Memory B cell (primary cell): Measurements from ENCODE around the gene RPA1.
A peak's percentile ranks its signal among the peaks of the same experiment; 100 is the strongest.
"Not testable (repeated sequence)": the region's sequence is repeated elsewhere in the genome, so short reads cannot be mapped to it uniquely, and the experiment has no call there.

ENCODE experiments used
- ATAC-seq: fragments of 150-1000 bp; cut with Tn5 transposase; 2 replicates; pipeline ENCODE4 v1.10.0; 2021; ENCODE audit warnings: low read depth, mild to moderate bottlenecking, moderate library complexity
- DNase-seq, 2 donors: peaks; one replicate each; pipeline ENCODE4 v3.0.0; 2022; ENCODE audit warnings: low spot score in 2 of 2
- H3K27ac Mint-ChIP-seq: one replicate; pipeline ENCODE4 v1.8.0; 2022; ENCODE audit warnings: mild to moderate bottlenecking, moderate library complexity, mixed read lengths
- H3K27me3 Mint-ChIP-seq: one replicate; pipeline ENCODE4 v1.8.0; 2022; ENCODE audit warnings: mixed read lengths
- H3K36me3 Mint-ChIP-seq: one replicate; pipeline ENCODE4 v1.8.0; 2022; ENCODE audit warnings: mild to moderate bottlenecking, mixed read lengths
- H3K4me1 Mint-ChIP-seq: one replicate; pipeline ENCODE4 v1.8.0; 2022; ENCODE audit warnings: mixed read lengths
- H3K4me3 Mint-ChIP-seq: one replicate; pipeline ENCODE4 v1.8.0; 2022; ENCODE audit warnings: mild to moderate bottlenecking, moderate library complexity, mixed read lengths
- H3K9me3 Mint-ChIP-seq: one replicate; pipeline ENCODE4 v1.8.0; 2022; ENCODE audit warnings: mixed read lengths

RPA1 gene

DNA sequence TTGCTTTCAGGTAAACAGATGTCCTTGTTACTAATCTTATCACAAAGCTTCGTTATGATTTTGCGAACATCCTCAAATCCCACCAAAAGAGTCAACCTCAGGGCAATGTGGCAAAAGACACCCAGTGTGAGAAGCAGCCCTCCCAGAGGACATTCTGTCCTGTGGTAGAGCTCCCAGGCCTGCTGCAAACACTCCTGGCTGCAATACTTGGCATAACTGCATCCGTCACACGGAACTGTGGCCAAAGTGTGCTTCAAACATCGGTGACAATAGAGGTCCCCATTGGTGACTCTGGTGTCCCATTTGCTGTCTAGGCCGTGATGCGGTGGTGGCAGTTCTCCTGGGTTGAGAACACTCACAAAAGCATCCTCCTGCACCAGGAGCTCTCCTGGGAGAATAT, 29.6 kb upstream of the RPA1 start:
- no peak overlapping the region for H3K4me3 Mint-ChIP-seq
- H3K4me1 Mint-ChIP-seq = peaks cover 4% of the 10 kb centered on the region
- no peaks in the 10 kb centered on the region for H3K27me3 Mint-ChIP-seq
- ATAC-seq (no peak), DNase-seq (no peak)
- no peaks in the 10 kb centered on the region for H3K9me3 Mint-ChIP-seq
- peaks cover 18% of the 10 kb centered on the region for H3K36me3 Mint-ChIP-seq
- no peak overlapping the region for H3K27ac Mint-ChIP-seq

DNA sequence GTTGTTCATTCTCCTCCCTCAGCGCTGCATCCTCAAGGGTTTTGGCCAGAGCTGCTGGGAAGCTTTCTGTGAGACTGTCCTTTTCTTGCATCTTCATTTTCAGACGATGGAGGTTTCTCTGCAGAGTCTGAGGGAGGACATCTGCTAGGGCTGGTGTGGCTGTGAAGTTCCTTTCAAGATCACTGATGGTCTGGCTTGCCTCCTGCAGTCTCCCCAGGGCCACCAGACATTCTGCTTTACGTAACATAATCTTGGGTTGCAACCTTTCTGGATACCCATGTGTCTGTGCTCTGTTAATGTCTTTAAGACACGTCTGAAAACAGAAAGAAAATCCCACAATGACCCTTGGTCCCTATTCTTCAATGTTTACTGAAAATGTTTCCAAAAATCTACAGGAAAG, 29.1 kb upstream of the RPA1 start:
- no peaks in the 10 kb centered on the region for H3K9me3 Mint-ChIP-seq
- H3K36me3 Mint-ChIP-seq = peaks cover 18% of the 10 kb centered on the region
- H3K4me1 Mint-ChIP-seq = peaks cover 3% of the 10 kb centered on the region
- no peak for DNase-seq
- H3K27ac Mint-ChIP-seq = no peak overlapping the region
- no peaks in the 10 kb centered on the region for H3K27me3 Mint-ChIP-seq
- ATAC-seq = no peak
- H3K4me3 Mint-ChIP-seq = no peak overlapping the region

DNA sequence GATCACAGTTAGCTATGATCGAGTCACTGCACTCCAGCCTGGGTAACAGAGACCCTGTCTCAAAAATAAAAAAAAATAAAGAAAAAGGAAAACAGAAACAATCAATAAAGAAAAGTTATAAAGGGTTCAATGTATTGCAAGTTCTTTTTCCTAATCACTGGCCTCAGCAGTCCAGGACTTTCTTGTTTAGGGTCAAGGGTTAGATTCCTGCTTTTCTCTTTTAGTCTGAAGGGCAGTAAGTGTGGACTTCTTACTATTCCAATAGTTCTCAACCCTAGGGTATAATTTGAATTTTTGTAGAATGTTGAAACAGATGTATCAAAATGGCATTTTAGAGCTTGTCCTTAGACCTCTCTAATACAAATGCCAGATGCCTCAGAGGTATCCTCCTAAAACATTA, 27.4 kb upstream of the RPA1 start:
- Mint-ChIP-seq H3K4me3 (no peak overlapping the region), H3K4me1 (peaks cover 1% of the 10 kb centered on the region), H3K36me3 (peaks cover 11% of the 10 kb centered on the region), H3K9me3 (no peaks in the 10 kb centered on the region), H3K27ac (no peak overlapping the region), H3K27me3 (no peaks in the 10 kb centered on the region)
- DNase-seq (no peak), ATAC-seq (no peak)

DNA sequence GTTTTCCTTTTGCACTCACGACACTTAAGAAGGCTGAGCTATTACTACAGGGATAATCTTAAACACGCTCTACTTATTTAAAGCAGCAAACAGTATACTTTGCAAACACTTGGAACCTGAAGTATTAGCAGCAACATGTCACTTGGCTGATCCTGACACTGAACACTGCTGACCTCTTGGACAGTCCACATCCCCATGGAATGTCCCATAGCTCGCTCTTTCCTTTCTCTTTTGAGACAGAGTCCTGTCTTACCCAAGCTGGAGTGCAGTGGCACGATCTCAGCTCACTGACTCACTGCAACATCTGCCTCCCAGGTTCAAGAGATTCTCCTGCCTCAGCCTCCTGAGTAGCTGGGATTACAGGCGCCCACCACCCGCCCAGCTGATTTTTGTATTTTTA, 26.5 kb upstream of the RPA1 start:
- DNase-seq (no peak), ATAC-seq (no peak)
- H3K27me3 Mint-ChIP-seq = no peaks in the 10 kb centered on the region
- H3K27ac Mint-ChIP-seq = no peak overlapping the region
- H3K4me3 Mint-ChIP-seq = no peak overlapping the region
- H3K9me3 Mint-ChIP-seq = no peaks in the 10 kb centered on the region
- H3K4me1 Mint-ChIP-seq = no peaks in the 10 kb centered on the region
- H3K36me3 Mint-ChIP-seq = peaks cover 12% of the 10 kb centered on the region

DNA sequence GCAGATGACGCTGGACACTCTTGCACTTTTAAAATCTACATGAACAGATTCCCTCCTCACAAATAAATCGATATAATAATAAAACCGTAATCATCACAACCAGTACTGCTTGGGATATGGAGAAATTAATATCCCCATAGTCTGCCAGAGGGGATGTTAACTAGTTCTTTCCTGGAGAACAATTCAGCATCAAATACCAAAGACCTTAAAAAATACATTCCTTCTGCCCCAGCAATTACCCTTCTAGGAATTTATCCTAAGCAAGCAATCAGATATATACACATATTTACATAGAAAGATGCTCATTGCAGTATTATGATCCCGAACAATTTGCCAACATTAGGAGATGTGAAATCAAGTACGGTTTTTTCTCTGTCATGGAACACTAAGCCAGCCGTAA, 21.9 kb upstream of the RPA1 start:
- Mint-ChIP-seq H3K36me3 (peaks cover 16% of the 10 kb centered on the region), H3K27ac (no peak overlapping the region), H3K4me1 (no peaks in the 10 kb centered on the region), H3K9me3 (no peaks in the 10 kb centered on the region), H3K4me3 (no peak overlapping the region), H3K27me3 (no peaks in the 10 kb centered on the region)
- DNase-seq (no peak), ATAC-seq (no peak)

DNA sequence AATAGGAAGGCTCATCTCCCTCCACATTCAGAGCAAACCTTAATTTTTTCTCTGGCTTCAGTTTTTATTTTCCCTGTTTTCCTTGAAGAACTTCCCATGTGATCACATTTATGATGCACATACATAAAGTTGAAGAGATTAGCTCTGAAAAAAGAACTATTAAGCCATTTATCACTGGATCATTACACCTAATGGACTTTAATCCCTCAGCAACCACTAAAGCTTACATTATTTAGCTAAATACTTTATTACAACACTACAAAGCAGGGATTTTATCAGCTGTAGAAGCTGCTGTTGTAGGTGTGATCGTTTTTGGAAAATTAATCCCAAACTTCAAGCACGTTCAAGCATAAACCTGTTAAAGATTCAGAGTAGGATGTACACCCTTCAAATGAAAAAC, 21.2 kb upstream of the RPA1 start:
- peaks cover 12% of the 10 kb centered on the region for H3K36me3 Mint-ChIP-seq
- no peak for ATAC-seq
- H3K9me3 Mint-ChIP-seq = no peaks in the 10 kb centered on the region

DNA sequence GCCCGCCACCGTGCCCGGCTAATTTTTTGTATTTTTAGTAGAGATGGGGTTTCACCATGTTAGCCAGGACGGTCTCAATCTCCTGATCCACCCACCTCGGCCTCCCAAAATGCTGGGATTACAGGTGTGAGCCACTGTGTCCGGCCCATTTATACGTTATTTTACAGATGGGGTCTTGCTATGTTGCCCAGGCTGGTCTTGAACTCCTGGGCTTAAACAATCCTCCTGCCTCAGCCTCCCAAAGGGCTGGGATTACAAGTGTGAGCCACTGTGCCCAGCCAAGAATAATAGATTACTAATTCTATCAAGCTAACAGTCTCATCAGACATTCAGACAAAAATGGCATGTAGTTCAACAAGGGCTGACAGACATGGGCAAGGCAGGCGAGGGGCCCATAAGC, 20.0 kb upstream of the RPA1 start:
- not testable (repeated sequence) for H3K4me1 Mint-ChIP-seq, H3K27ac Mint-ChIP-seq, H3K4me3 Mint-ChIP-seq, H3K36me3 Mint-ChIP-seq, H3K27me3 Mint-ChIP-seq, DNase-seq, H3K9me3 Mint-ChIP-seq, ATAC-seq

More for the DNA sequence above, 21.2 kb upstream of the RPA1 start:
- DNase-seq = no peak
- no peak overlapping the region for H3K27ac Mint-ChIP-seq
- no peaks in the 10 kb centered on the region for H3K27me3 Mint-ChIP-seq
- no peak overlapping the region for H3K4me3 Mint-ChIP-seq
- no peaks in the 10 kb centered on the region for H3K4me1 Mint-ChIP-seq

DNA sequence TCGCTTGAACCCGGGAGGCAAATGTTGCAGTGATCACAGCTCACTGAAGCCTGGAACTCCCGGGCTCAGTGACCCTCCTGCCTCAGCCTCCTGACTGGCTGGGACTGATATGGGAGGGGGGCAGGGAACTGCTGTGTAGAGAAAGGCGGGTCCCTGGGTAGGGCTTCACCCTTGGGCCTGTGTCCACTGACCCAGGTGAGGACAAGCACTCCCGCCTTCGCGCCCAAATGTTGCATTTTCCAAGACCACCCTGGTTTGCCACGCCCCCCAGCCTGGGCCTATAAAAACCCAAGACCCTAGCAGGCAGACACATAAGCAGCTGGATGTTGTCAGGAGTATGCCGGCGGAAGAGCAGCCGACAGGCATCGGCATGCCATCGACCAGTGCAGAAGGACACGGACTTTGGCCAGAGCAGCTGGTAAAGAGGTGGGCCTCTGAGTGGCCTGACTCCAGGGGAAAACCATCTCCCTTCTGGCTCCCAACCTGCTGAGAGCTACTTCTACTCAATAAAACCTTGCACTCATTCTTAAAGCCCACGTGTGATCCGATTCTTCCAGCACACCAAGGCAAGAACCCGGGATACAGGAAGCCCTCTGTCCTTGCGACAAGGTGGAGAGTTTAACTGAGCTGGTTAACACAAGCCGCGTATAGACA, 19.2 kb upstream of the RPA1 start:
- H3K36me3 Mint-ChIP-seq = peaks cover 8% of the 10 kb centered on the region
- H3K27ac Mint-ChIP-seq = no peak overlapping the region

DNA sequence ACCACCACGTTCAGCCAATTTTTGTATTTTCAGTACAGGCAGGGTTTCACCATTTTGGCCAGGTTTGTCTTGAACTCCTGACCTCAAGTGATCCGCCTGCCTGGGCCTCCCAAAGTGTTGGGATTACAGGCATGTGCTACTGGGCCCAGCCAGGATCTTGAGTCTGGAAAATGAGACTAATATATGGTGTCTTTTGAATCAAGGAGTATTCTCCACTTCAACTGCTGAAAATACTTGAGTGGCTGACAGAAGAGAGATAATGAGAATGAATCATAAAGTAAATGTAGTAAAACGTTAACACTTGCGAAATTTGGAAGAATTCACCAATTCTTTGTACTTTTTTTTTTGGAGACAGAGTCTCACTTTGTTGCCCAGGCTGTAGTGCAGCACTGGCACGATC, 16.7 kb upstream of the RPA1 start:
- DNase-seq = no peak
- no peak for ATAC-seq
- Mint-ChIP-seq H3K36me3 (peaks cover 10% of the 10 kb centered on the region), H3K9me3 (no peaks in the 10 kb centered on the region), H3K4me1 (peaks cover 2% of the 10 kb centered on the region), H3K27ac (no peak overlapping the region), H3K27me3 (no peaks in the 10 kb centered on the region), H3K4me3 (no peak overlapping the region)

More for the DNA sequence above, 19.2 kb upstream of the RPA1 start:
- no peaks in the 10 kb centered on the region for H3K27me3 Mint-ChIP-seq
- H3K4me1 Mint-ChIP-seq = no peaks in the 10 kb centered on the region
- H3K9me3 Mint-ChIP-seq = no peaks in the 10 kb centered on the region
- ATAC-seq (no peak), DNase-seq (no peak)
- H3K4me3 Mint-ChIP-seq = no peak overlapping the region

DNA sequence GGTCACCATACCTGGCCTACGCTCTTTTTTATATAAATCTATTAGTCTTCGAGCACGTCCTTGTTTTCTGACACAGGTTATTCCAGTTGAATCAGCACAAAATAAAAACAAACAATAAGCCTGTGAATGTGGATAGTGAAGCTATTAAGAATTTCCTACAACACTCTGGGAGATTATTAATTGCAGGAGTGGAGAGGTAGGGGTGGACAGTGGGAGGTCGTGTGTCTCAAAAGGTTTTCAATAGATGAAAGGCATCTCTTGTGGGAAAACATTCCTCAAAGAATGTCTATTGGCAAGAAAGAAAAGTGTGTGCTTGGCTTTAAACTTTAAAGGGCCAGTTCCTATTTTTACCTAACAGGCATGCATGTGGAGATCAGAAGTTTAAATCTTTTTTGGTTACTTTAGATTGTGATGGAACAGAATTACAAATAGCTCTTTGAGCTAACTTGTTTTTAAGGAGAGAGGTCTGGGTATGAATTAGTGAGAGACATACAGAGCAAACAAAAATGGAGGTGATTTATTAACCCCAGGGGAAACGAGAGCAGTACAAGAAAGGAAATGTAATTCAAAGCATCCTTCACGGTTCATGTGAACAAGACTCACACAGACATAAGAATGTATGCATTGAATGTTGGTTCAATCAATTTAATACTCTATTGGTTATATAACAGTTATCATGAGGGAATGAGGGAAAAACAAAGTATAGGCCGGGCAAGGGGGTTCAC, 9.1 kb upstream of the RPA1 start:
- DNase-seq = no peak
- H3K4me3 Mint-ChIP-seq = peak overlapping the region; percentile 22
- H3K36me3 Mint-ChIP-seq = peaks cover 12% of the 10 kb centered on the region
- ATAC-seq = peak; percentile 47
- H3K4me1 Mint-ChIP-seq = peaks cover 16% of the 10 kb centered on the region
- H3K27me3 Mint-ChIP-seq = no peaks in the 10 kb centered on the region
- H3K9me3 Mint-ChIP-seq = no peaks in the 10 kb centered on the region
- peak overlapping the region; percentile 39 for H3K27ac Mint-ChIP-seq

DNA sequence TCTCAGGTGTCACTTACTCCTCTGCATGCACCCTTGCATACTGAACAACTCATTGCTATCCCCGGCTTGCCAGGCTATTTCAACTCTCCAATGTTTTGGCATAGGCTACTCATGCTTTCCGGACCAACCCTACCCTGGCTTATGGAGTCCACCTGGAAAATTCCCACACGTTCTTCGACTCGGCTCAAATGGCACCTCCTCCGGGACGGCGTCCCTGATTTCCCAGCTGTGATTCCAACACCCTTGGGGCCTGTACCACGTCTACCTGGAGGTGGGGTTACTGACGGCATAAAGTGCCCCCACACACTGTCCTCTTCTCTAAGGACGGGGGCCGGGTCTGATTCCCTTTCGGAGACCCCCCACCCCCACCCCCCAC, 601 bp upstream of the RPA1 start:
- ATAC-seq = peak; percentile 1
- H3K27ac Mint-ChIP-seq = peak overlapping the region; percentile 74
- H3K36me3 Mint-ChIP-seq = peaks cover 10% of the 10 kb centered on the region
- peak overlapping the region; percentile 89 for H3K4me3 Mint-ChIP-seq
- peaks cover 24% of the 10 kb centered on the region for H3K4me1 Mint-ChIP-seq
- H3K9me3 Mint-ChIP-seq = no peaks in the 10 kb centered on the region
- no peaks in the 10 kb centered on the region for H3K27me3 Mint-ChIP-seq
- DNase-seq = no peak

DNA sequence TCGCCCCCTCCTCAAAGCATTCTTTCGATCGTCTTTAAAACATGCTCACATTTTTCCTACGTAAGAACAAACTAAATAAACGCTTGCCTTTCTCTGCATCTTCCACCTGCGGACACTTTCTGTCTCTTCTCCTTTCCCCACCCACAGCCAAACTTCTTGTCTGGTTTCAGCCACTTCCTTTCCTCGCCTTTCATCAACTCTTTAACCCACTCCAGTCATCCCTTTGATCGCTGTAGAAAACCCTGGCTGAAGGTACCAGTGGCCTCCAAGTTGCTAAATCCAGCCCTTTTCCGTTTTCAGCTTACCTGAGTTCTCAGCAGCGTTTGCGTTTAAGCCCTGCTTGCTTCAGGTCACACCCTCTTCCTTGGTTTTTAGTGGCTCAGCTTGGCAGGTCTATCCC, 483 bp downstream of the RPA1 start:
- no peaks in the 10 kb centered on the region for H3K27me3 Mint-ChIP-seq
- ATAC-seq (peak; percentile 11), DNase-seq (peak in 1 of 2 donors; percentile 14)
- peaks cover 29% of the 10 kb centered on the region for H3K4me1 Mint-ChIP-seq
- H3K9me3 Mint-ChIP-seq = no peaks in the 10 kb centered on the region
- H3K27ac Mint-ChIP-seq = peak overlapping the region; percentile 74
- H3K36me3 Mint-ChIP-seq = peaks cover 7% of the 10 kb centered on the region
- H3K4me3 Mint-ChIP-seq = peak overlapping the region; percentile 89

DNA sequence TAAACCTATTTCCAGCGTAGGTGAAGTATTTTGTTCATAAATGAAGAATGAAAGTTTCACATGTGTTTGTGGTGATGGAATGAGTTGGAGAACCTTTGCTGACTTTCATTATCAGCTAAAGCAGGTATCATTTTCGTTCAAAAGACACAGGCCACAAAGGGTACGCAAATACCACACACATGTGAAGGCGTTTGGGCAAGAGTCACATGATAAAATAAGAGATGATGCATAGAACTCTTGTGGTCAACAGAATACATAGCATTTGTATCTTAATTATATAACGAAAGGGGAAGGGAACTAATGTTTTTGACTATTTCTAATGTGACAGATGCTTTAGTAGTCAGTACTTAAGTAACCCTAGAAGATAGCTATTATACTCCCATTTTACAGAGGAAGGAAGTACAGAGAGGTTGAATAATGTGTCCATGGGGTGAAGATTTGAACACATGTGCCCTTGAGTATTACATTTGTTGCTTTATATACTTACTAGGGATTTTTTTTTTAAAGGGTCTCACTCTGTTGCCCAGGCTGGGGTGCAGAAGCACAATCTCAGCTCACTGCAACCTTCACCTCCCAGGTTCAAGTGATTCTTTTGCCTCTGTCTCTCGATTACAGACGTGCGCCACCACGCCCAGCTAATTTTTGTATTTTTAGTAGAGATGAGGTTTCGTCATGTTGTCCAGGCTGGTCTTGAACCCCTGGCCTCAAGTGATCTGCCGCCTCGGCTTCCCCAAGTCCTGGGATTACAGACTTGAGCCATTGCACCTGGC, 4.8 kb downstream of the RPA1 start:
- Mint-ChIP-seq H3K4me1 (peaks cover 31% of the 10 kb centered on the region), H3K4me3 (peak overlapping the region; percentile 30), H3K27ac (peak overlapping the region; percentile 76), H3K36me3 (peaks cover 7% of the 10 kb centered on the region), H3K27me3 (no peaks in the 10 kb centered on the region), H3K9me3 (no peaks in the 10 kb centered on the region)
- ATAC-seq (peak; percentile 65), DNase-seq (peak in 1 of 2 donors; percentile 45)

DNA sequence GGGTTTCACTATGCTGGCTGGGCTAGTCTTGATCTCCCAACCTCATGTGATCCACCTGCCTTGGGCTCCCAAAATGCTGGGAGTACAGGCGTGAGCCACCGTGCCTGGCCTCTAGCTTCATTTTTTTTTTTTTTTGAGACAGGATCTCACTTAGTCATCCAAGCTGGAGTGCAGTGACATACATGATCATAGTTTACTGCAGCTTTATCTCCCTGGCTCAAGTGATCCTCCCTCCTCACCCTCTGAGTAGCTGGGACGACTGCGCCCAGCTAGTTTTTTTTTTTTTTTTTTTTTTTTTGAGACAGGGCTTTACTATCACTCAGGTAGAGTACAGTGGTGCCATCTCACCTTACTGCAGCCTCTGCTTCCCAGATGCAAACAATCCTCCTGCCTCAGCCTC, 9.7 kb downstream of the RPA1 start:
- H3K9me3 Mint-ChIP-seq = no peaks in the 10 kb centered on the region
- peaks cover 19% of the 10 kb centered on the region for H3K36me3 Mint-ChIP-seq

More for the DNA sequence above, 9.7 kb downstream of the RPA1 start:
- no peak for DNase-seq
- ATAC-seq = no peak
- H3K27me3 Mint-ChIP-seq = no peaks in the 10 kb centered on the region
- H3K27ac Mint-ChIP-seq = no peak overlapping the region
- H3K4me1 Mint-ChIP-seq = peaks cover 17% of the 10 kb centered on the region
- no peak overlapping the region for H3K4me3 Mint-ChIP-seq
